ENCODE measurements around the gene LRMDA.

Gene LRMDA

DNA sequence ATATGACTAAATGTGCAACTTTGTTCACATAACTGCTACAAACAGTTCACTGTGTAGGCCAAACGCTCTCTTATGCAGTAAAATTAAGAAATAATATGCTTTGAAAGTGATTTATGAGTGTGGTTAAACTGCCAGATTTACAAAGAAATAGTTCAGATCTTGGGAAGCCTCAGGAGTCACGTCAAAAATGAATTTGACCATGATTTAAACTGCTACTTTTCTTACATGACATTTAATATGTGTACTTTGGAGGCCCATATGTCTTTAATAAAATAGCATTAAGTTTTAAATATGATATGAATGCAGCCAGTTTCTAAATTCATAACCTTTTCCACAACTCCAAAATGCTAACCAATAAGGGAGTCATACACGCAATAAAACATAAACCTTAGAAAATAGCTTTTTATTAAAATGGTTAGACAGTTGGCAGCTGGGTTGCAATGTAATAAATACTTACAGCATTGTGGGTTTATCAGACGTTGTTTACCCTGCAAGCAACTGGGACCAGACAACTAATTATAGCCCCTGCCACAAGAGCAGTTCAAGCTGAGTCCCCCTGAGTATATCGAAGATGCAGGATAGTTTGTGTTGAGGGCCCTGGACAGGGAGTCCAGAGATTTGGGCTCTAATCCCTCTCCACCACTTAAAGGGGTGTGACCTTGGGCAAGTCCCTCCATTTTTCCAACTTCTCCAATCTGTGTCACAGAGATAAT is 640.4 kb downstream of the LRMDA start:
- no peak overlapping the region for H3K4me3 ChIP-seq (ENCODE audit: low read depth, low read length)
- no peak for DNase-seq (ENCODE audit: low read depth)
- TF ChIP-seq, protein P1, sequence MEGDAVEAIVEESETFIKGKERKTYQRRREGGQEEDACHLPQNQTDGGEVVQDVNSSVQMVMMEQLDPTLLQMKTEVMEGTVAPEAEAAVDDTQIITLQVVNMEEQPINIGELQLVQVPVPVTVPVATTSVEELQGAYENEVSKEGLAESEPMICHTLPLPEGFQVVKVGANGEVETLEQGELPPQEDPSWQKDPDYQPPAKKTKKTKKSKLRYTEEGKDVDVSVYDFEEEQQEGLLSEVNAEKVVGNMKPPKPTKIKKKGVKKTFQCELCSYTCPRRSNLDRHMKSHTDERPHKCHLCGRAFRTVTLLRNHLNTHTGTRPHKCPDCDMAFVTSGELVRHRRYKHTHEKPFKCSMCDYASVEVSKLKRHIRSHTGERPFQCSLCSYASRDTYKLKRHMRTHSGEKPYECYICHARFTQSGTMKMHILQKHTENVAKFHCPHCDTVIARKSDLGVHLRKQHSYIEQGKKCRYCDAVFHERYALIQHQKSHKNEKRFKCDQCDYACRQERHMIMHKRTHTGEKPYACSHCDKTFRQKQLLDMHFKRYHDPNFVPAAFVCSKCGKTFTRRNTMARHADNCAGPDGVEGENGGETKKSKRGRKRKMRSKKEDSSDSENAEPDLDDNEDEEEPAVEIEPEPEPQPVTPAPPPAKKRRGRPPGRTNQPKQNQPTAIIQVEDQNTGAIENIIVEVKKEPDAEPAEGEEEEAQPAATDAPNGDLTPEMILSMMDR (IDR thresholded peaks at IDR 0.05; ENCODE audit: control insufficient read depth, extremely low read depth, insufficient read depth) = no peak

DNA sequence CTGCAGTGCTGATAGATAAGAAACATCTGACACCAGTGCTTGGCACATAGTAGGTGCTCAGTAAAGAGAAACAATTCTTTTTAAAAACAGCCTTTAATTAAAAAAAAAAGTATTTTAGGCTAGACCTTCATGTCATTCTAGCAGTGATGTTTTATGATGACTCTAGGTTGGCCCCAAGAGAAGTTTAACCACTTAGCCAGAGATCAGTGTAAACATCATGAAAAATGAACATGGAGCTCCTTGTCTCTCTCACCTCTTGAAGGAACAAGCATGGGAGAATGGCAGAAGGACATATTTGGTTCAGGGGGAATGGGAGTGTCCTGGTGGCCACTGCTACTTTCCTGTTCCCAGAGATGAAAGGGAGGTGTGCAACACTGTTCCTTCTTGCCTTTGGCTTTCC is 641.0 kb downstream of the LRMDA start:
- no peak overlapping the region for H3K4me3 ChIP-seq (ENCODE audit: low read depth, low read length)
- TF ChIP-seq, protein P1 (IDR thresholded peaks at IDR 0.05; ENCODE audit: control insufficient read depth, extremely low read depth, insufficient read depth) = no peak
- peak; percentile 63 for DNase-seq (ENCODE audit: low read depth)

- no peak for DNase-seq (ENCODE audit: low read depth)
- H3K4me3 ChIP-seq (ENCODE audit: low read depth, low read length) = no peak overlapping the region
- TF ChIP-seq, protein P1 (IDR thresholded peaks at IDR 0.05; ENCODE audit: control insufficient read depth, extremely low read depth, insufficient read depth) = no peak
Observed at GRCh38 chr10:76073524-76073923, 642.1 kb downstream of the LRMDA start.

- TF ChIP-seq, protein P1 (IDR thresholded peaks at IDR 0.05; ENCODE audit: control insufficient read depth, extremely low read depth, insufficient read depth) = no peak
- DNase-seq (ENCODE audit: low read depth) = no peak
- H3K4me3 ChIP-seq (ENCODE audit: low read depth, low read length) = no peak overlapping the region
Observed at GRCh38 chr10:76074659-76075058, 643.2 kb downstream of the LRMDA start.

DNA sequence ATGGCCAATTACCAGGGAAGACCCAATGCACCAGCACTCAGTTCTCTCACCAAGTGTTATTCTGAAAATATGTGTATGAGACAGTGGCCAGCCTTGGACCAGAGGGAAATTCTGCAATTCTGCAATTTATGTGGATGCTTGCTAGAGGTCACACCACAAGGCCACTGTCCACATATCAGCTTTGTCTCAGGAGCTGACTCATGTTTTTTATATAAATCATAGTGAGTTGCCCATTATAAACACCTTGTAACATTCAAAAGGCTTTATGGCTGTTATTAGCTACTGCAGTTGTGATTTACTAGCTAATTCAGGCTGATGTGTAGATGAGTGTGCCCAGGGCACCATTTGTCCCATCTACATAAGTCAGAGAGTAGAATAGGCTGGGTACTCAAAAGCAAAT is 649.0 kb downstream of the LRMDA start:
- TF ChIP-seq, protein P1 (IDR thresholded peaks at IDR 0.05; ENCODE audit: control insufficient read depth, extremely low read depth, insufficient read depth) = no peak
- no peak for DNase-seq (ENCODE audit: low read depth)
- no peak overlapping the region for H3K4me3 ChIP-seq (ENCODE audit: low read depth, low read length)

DNA sequence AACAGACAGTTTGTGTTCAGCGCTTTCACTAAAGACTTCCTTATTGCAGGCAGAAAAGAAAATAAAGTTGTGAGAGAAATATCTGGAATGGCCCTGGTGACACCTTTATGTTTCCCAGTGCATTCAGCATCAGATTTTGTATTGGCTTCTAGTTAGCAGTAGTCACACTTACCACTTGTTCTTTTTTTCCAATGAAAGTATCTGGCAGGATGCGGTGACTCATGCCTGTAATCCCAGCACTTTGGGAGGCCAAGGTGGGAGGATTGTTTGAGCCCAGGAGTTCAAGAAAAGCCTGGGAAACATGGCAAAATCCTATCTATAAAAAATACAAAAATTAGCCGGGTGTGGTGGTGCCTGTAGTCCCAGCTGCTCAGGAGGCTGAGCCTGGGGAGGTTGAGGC is 649.6 kb downstream of the LRMDA start:
- DNase-seq (ENCODE audit: low read depth) = no peak
- TF ChIP-seq, protein P1 (IDR thresholded peaks at IDR 0.05; ENCODE audit: control insufficient read depth, extremely low read depth, insufficient read depth) = no peak
- H3K4me3 ChIP-seq (ENCODE audit: low read depth, low read length) = no peak overlapping the region

DNA sequence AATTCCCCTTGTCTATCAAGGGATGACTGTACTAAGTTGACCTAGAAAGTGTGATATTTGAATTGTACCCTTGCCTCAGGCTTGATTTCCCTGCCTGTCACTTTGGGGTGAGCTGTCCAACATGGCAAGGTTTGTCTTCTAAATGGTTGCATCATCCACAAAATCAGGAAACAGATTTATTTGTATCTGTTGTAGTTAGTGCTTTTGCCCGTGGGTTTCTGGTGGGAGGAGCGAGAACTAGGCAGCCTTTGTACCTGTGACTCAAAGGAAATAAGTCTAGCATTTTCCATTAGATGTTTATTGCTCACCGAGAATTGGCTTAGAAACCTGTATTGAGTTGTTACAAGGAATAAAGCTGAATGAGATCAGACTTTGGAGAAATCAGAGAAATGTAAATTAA is 650.8 kb downstream of the LRMDA start:
- TF ChIP-seq, protein P1 (IDR thresholded peaks at IDR 0.05; ENCODE audit: control insufficient read depth, extremely low read depth, insufficient read depth) = no peak
- H3K4me3 ChIP-seq (ENCODE audit: low read depth, low read length) = no peak overlapping the region
- no peak for DNase-seq (ENCODE audit: low read depth)

Data from LNCaP clone FGC (cell line).